CMK (cell line): ENCODE results near the gene BUD13.

Experiments used
- DNase-seq: peaks from one replicate; pipeline ENCODE4 v3.0.0-alpha.2; 2010; ENCODE audit warnings: low read depth

The BUD13 gene

GRCh38 chr11:116792869-116793771 is 20.3 kb upstream of the BUD13 start:
- DNase-seq: no peak

- no peak for DNase-seq
These were observed 19.5 kb upstream of the BUD13 start for GRCh38 chr11:116792144-116792868.

- DNase-seq: no peak
These were observed 19.0 kb upstream of the BUD13 start, which contains the start of gene APOA5 for GRCh38 chr11:116791813-116792143. Gene APOA5, minus strand, starts transcription at chr11:116791879. Its CDS starts 19 bp downstream, at chr11:116791860.

DNA sequence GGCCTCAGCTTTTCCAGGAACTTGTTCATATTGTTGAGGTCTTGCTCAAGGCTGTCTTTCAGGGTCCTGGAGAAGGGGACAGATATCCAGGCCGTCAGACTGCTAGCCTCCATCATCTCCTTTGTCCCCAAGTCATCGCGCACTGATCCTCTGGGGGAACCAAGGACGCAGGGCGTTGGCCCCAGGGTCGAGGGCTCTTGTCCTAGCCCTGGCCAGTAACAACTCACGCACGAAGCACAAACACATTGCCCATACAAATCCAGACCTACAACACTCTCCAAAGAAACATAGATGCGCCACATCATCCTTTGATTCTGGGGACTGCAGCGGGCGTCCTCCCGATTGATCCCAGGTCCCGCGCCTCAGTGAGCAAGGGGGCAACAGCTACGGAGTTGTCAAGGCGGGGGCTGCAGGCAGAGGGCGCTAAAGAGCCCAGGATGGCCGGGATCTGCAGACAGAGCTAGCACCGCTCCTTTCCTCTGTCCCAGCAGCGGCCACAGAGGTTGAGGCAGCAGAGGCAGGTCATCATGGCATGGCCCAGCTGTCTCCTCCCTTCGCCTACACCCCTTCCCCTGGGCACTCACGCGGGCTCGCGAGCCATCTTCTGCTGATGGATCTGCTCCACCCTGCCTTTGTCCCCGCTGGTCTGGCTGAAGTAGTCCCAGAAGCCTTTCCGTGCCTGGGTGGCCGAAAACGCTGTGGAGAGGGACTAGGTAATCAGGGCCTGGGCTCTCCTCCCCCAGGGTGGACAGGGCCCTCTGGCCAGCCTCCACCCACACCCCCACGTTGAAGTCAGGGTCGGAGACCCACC is 18.4 kb upstream of the BUD13 start:
- peak; percentile 56 for DNase-seq

DNA sequence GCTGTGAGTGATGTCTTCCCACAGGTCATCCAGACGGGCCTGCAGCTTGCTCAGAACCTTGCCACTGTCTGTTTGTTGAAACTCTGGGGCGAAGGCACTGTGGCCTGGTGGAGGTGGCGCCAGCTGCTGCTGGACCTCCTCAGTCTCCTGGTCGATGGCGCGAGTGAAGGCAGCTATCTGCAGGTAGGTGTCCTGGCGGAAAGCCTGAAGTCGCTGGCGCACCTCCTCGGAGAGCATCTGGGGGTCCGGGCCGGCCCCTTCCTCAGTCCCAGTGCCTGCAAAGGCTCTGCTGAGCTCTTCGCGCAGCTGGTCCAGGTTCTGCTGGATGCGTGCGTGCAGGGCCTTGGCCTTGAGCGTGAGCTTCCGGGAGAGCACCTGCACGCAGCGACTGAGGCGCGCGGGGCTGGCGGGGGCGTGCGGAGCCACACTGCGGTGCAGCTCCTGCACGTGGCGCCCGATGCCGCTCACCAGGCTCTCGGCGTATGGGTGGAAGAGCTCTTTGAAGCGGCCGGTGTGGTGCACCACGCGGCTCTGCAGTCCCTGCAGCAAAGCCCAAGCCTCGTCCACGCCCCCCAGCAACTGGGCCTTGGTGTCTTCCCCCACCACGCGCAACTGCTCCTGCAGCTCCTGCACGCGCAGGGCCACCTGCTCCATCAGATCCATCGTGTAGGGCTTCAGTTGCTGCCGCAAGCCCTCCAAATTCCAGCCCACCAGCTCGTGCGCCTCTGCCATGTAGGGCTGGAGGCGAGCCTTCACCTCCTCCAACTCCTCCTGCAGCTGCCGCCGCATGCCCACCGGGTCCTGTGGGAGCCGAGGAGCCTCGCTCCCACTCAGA is 17.6 kb upstream of the BUD13 start:
- DNase-seq: no peak

DNA sequence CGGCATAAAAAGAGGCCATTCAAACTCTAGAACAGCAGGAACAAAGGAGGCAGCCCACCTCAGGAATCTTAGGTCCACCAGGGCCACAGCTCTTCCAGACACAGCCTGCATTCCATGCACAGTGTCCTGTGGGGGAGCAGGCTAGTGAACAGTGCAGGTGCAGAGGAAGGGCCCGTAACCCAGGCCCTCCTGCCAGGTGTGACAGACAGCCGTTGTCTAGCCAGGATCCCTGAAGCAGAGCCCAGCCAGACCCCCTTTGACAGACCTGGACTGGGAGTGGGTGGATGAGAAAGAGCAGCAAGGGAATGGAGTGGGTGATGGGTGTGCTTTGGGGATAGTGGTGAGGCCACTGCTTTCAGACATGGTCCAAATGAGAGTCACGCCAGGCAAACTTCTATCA is 16.2 kb upstream of the BUD13 start:
- no peak for DNase-seq

DNA sequence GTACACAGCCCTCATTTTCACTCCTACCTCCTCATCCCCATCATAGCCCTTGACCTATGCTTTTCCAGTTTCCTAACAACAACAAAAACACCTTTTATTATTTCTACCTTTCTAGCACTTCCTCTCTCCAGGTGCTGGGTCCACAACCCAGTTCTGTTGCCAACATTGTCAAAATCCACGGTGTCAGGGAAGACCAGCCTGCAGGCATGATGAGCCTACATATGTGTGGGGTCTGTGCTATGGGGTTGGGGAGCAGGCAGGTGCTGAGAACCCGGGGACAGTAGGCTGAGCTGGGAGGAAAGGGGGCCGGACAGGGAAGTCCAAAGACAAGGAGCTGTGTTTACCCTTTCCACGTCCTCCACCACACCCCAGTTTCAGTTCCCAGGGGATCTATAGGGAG is 15.7 kb upstream of the BUD13 start:
- DNase-seq: no peak

GRCh38 chr11:116787786-116788486 is 15.1 kb upstream of the BUD13 start, which contains the start of gene ZPR1:
Gene ZPR1, minus strand, starts transcription at chr11:116788023. Its CDS starts 33 bp downstream, at chr11:116787990.
- DNase-seq: peak; percentile 45

DNA sequence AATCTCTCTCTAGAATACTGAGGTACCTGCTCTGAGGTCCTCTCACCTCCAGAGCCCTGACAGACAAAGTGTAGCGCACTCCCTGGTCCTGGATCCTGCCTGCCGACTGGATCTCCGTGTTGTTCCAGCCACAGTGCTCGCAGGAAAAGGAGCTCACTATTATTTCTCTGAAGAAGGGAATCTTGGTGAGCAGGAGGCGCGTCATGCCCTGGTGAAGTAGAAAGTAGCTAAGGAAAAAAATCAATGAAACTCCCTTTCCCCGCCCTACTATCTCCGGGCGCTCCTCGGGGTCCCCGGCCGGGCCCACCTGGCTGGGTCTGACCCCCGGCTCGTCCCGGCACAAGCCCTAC is 14.6 kb upstream of the BUD13 start:
- DNase-seq: no peak

- no peak for DNase-seq
These were observed 14.2 kb upstream of the BUD13 start for GRCh38 chr11:116786966-116787365.

DNA sequence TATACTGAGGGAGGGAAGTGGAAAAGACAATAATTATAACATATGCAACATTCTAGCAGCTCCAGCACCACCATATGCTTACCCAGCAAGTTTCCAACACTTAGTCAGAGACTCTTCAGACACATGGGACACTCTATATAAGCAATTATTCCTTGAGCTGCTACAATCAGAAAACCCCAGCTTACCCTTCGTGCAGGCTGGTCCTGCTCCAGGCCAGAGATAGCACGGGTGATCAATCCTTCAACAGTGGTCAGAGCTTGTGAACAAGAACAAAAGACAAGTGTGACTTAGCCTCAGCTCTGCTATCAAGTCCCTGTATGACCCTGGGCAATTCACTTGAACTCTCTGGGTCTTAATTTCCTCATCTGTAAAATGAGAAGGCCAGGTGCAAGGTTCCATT is 13.5 kb upstream of the BUD13 start:
- no peak for DNase-seq

GRCh38 chr11:116782728-116783127 is 9.9 kb upstream of the BUD13 start:
- no peak for DNase-seq

- no peak for DNase-seq
These were observed 5.8 kb upstream of the BUD13 start for GRCh38 chr11:116778556-116778955.

DNA sequence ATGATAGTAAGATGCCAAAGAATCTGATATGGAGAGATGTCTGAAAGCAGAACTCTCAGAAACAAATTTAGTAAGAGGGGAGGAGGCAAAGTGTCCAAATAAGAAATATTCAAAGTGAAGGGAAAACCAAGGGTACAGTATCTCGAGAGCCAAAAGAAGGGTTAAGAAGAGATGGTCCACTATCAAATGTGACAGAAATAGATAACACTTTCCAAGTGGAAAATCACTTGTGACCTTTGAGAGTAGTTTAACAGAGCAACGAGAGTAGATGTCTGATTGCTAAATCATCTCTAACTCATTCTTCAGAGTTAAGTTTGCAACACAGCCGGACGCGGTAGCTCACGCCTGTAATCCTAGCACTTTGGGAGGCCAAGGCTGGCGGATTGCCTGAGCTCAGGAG is 4.3 kb upstream of the BUD13 start:
- DNase-seq: no peak

DNA sequence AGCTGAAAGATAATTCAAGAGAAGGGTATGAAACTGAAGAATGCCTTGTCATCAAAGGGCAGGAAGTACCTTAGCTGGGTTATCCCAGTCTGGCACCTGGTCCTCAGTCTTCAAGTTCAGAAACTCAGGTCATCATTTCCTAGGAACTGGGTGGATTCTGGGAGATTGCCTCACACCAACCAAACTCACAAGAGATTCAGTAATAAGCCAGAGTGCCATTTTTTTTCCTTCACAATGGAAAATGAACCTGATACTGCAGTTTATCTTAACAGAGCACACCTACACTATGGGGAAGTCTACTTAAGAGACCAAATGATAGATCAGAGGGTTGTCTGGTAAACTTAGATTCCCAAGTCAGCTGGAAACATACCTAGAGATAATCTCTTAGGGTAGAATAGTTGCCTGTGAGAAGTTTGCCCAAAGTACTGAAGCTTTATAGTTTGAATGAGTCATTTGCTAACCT is 3.8 kb upstream of the BUD13 start:
- no peak for DNase-seq

- DNase-seq: no peak
These were observed 3.2 kb upstream of the BUD13 start for GRCh38 chr11:116775975-116776374.

DNA sequence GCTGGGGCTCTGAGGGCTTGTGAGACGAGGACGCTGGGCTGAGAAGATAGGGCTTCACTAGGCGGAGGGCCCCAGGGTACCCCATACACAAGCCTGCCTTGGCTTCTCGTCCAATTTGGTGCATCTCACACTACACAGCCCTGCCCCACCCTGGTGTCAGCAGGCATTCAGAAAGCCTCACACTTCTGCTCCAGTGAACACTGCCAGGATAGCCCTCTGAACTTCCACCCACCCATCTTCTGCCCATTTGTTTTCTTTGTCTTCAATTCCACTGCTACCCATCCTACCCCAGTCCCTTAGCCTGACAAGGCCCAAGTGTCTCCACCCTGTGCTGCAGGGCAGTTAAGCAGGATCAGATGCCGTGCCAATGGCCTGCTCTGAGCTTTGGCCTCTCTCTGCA is 1.9 kb upstream of the BUD13 start:
- no peak for DNase-seq

- no peak for DNase-seq
These were observed 663 bp upstream of the BUD13 start for GRCh38 chr11:116773203-116774097.

DNA sequence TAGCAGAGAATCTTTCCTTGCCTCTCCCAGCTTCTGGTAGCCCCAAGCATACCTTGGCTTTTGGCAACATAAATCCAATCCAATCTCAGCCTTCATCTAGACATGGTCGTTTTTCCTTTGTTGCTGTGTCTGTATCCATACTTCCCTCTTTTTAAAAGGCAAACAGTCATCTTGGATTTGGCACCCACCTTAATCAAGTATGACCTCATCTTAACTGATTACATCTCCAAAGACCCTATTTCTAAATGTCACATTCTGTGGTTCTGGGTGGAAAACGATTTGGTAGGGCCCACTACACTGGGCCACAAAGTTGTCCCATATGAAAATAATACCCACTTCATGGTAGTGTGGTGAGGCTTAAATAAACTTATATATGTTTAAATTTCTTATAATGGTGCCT is 852 bp downstream of the BUD13 start:
- no peak for DNase-seq

DNA sequence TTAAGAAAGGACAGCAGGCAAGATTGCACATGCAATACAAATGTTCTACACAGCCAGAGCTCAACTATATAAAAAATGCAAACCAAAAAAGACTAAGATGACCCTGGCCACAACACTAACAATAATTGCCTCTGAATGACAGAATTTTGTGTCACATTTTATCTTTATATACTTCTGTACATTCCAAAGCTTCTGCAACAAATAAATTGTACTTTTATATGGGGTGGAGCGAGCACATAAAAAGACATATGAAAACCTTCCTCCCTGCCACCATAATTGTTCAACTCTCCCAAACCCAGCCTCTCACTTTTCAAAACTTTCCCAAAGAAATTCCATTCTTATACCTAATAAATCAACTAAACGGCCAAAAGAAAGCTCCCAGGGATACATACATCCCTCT is 10.7 kb downstream of the BUD13 start:
- DNase-seq: no peak
